Stimulated activated CD4-positive, alpha-beta T cell treated with anti-CD3 and anti-CD28 coated beads, Interleukin-1b, Interleukin-23, amount 100 ng/mL, for 48 hours (primary cell): ENCODE measurements around the gene PPP2R2B.

ENCODE experiments used
- DNase-seq: peaks from one replicate; pipeline ENCODE4 v3.0.0-alpha.2; 2020

The PPP2R2B gene

GRCh38 chr5:146533260-146533857 is 345.2 kb downstream of the PPP2R2B start:
- DNase-seq: peak; percentile 76
